Measurements from ENCODE around the gene MGAT5.

The MGAT5 gene

GRCh38 chr2:134435936-134436335 lies 182.1 kb downstream of the MGAT5 start:
- TF ChIP-seq CTCF (IDR thresholded peaks at IDR 0.05; ENCODE audit: low read depth, low read length), result no peak
- H3K4me3 ChIP-seq (ENCODE audit: low read depth, low read length), result no peak overlapping the region

GRCh38 chr2:134436706-134437105 lies 182.8 kb downstream of the MGAT5 start:
- no peak for TF ChIP-seq CTCF (IDR thresholded peaks at IDR 0.05; ENCODE audit: low read depth, low read length)
- H3K4me3 ChIP-seq (ENCODE audit: low read depth, low read length), result no peak overlapping the region

- TF ChIP-seq CTCF (IDR thresholded peaks at IDR 0.05; ENCODE audit: low read depth, low read length), result no peak
- no peak overlapping the region for H3K4me3 ChIP-seq (ENCODE audit: low read depth, low read length)
These were observed 184.5 kb downstream of the MGAT5 start for GRCh38 chr2:134438371-134438770.

- TF ChIP-seq CTCF (IDR thresholded peaks at IDR 0.05; ENCODE audit: low read depth, low read length), result no peak
- H3K4me3 ChIP-seq (ENCODE audit: low read depth, low read length), result no peak overlapping the region
These were observed 186.6 kb downstream of the MGAT5 start for GRCh38 chr2:134440336-134440909.

- TF ChIP-seq CTCF (IDR thresholded peaks at IDR 0.05; ENCODE audit: low read depth, low read length), result no peak
These were observed 187.4 kb downstream of the MGAT5 start for GRCh38 chr2:134441153-134441863.

GRCh38 chr2:134443814-134444480 lies 190.1 kb downstream of the MGAT5 start:
- TF ChIP-seq CTCF (IDR thresholded peaks at IDR 0.05; ENCODE audit: low read depth, low read length), result no peak
- H3K4me3 ChIP-seq (ENCODE audit: low read depth, low read length), result no peak overlapping the region

More at GRCh38 chr2:134441153-134441863, 187.4 kb downstream of the MGAT5 start:
- H3K4me3 ChIP-seq (ENCODE audit: low read depth, low read length), result no peak overlapping the region

- no peak for TF ChIP-seq CTCF (IDR thresholded peaks at IDR 0.05; ENCODE audit: low read depth, low read length)
- H3K4me3 ChIP-seq (ENCODE audit: low read depth, low read length), result no peak overlapping the region
These were observed 191.2 kb downstream of the MGAT5 start for GRCh38 chr2:134445116-134445515.
